ENCODE measurements around the gene TREML1.
"Not testable (repeated sequence)": the region's sequence is repeated elsewhere in the genome, so short reads cannot be mapped to it uniquely, and the experiment has no call there.

Gene TREML1

DNA sequence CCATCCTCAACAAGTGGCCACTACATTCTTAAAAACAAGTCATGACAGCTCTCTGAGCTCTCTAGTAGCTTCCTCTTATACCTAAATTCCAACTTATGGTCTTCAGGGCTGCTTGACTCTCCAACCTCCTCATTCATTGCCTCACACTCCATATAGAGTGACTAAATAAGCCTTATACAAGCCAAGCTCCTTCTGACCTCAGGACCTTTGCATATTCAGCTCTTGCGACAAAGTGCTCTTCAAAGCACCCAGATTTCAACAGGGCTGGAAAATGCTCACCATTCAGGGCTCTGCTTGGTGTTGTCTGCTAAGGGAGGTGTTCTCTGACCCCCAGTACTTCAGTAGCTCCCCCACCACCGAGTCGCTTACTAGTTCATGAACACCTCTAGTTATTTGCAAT, 43.1 kb upstream of the TREML1 start:
- TF ChIP-seq, protein P1, sequence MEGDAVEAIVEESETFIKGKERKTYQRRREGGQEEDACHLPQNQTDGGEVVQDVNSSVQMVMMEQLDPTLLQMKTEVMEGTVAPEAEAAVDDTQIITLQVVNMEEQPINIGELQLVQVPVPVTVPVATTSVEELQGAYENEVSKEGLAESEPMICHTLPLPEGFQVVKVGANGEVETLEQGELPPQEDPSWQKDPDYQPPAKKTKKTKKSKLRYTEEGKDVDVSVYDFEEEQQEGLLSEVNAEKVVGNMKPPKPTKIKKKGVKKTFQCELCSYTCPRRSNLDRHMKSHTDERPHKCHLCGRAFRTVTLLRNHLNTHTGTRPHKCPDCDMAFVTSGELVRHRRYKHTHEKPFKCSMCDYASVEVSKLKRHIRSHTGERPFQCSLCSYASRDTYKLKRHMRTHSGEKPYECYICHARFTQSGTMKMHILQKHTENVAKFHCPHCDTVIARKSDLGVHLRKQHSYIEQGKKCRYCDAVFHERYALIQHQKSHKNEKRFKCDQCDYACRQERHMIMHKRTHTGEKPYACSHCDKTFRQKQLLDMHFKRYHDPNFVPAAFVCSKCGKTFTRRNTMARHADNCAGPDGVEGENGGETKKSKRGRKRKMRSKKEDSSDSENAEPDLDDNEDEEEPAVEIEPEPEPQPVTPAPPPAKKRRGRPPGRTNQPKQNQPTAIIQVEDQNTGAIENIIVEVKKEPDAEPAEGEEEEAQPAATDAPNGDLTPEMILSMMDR (IDR thresholded peaks at IDR 0.05; ENCODE audit: extremely low read depth, insufficient read depth, missing control alignments), result no peak
- no peak for DNase-seq (ENCODE audit: low spot score)
- in situ Hi-C loops (cut with MboI; ENCODE audit: low pct_unique_long_range_greater_than_20kb, low sequenced_read_pairs, unreplicated experiment), result no loop called here

DNA sequence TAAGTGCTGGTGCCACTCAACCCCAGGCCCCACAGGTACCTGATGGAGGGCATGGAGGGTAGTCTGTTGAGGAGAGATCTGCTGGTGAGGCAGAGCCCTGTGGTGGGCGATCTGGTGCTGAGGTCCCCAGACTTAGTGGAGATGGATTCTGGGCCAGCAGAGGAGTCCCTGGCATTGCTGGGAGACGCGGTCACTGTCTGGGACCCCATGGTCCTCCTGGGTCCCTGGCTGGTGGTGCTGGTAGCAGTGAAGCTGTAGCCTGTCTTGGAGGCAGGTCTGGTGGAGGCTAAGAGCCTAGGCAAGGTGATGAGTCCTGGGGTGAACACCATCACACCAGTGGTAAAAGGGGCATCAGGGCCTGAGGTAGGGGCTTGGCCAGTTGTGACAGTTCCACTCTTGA, 40.2 kb upstream of the TREML1 start:
- in situ Hi-C loops (cut with MboI; ENCODE audit: low pct_unique_long_range_greater_than_20kb, low sequenced_read_pairs, unreplicated experiment), result no loop called here
- DNase-seq (ENCODE audit: low spot score), result no peak
- TF ChIP-seq, protein P1 (IDR thresholded peaks at IDR 0.05; ENCODE audit: extremely low read depth, insufficient read depth, missing control alignments), result no peak

DNA sequence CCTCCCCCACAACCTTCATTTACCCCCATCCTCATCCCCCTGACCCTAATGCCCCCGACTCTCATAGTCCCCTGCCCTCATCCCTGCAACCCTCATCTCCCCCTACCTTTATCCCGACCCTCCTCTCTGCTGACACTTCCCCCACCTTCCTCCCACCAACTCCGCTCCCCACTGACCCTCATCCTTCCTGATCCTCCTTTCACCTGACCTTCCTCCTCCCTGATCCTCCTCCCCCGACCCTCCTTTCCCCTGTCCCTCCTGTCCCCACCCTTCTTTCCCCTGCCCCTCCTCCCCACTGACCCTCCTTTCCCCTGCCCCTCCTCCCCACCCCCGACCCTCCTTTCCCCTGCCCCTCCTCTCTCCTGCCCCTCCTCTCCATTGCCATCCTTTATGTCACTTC, 39.7 kb upstream of the TREML1 start:
- no peak for DNase-seq (ENCODE audit: low spot score)
- in situ Hi-C loops (cut with MboI; ENCODE audit: low pct_unique_long_range_greater_than_20kb, low sequenced_read_pairs, unreplicated experiment), result no loop called here
- TF ChIP-seq, protein P1 (IDR thresholded peaks at IDR 0.05; ENCODE audit: extremely low read depth, insufficient read depth, missing control alignments), result no peak

DNA sequence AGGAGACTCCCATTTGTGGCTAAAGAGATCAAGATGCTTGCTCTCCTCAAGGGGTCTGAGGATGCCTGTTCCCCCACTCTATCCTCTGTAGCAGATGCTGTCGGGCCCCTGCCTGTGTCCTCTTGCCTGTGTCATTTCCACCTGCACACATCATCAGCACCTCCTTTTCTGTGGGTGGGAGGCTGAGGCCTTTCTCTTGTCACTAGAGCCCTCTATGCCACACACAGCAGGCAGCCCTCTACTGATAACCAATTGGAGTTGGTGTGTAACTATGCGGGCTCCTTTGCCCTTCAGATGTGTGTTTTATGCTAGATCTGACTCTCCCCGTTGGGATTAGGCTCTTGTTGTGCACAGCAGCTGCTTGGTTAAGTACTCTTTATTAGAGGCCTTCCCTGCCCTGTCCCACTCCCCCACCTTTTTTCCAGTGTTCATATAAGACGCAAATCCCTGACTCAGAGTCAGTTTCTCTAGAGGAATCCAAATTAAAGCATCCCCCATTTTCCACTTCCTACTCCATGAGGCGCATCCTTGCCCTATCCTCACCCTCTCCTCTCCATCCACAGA, 39.1 kb upstream of the TREML1 start:
- in situ Hi-C loops (cut with MboI; ENCODE audit: low pct_unique_long_range_greater_than_20kb, low sequenced_read_pairs, unreplicated experiment), result no loop called here
- TF ChIP-seq, protein P1 (IDR thresholded peaks at IDR 0.05; ENCODE audit: extremely low read depth, insufficient read depth, missing control alignments), result no peak
- no peak for DNase-seq (ENCODE audit: low spot score)

- peak; percentile 23 for DNase-seq (ENCODE audit: low spot score)
- in situ Hi-C loops (cut with MboI; ENCODE audit: low pct_unique_long_range_greater_than_20kb, low sequenced_read_pairs, unreplicated experiment), result no loop called here
- TF ChIP-seq, protein P1 (IDR thresholded peaks at IDR 0.05; ENCODE audit: extremely low read depth, insufficient read depth, missing control alignments), result peak; percentile 74
These were observed 37.4 kb upstream of the TREML1 start for GRCh38 chr6:41191569-41191968.

GRCh38 chr6:41190791-41191190, 36.6 kb upstream of the TREML1 start:
- DNase-seq (ENCODE audit: low spot score), result no peak
- TF ChIP-seq, protein P1 (IDR thresholded peaks at IDR 0.05; ENCODE audit: extremely low read depth, insufficient read depth, missing control alignments), result no peak
- in situ Hi-C loops (cut with MboI; ENCODE audit: low pct_unique_long_range_greater_than_20kb, low sequenced_read_pairs, unreplicated experiment), result no loop called here

DNA sequence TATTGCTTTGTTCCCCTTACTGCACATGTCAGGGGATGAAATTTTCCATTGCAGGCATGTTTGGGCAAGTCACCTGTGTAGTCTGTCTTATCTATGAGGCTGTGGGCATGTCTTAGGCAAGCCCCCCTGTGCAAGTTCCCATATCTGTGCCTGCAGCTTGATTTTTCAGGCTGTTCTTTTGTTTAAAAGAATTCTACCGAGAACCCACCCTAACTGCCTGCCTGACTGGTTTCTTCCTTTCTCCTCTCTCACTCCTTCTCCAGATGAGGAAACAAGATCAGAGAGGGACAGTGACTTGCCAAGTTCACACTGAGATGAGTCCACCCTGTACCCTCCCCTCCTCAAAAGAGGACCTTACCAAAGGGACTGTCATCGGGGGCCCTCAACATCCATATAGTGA, 35.8 kb upstream of the TREML1 start:
- TF ChIP-seq, protein P1 (IDR thresholded peaks at IDR 0.05; ENCODE audit: extremely low read depth, insufficient read depth, missing control alignments), result no peak
- no peak for DNase-seq (ENCODE audit: low spot score)
- in situ Hi-C loops (cut with MboI; ENCODE audit: low pct_unique_long_range_greater_than_20kb, low sequenced_read_pairs, unreplicated experiment), result no loop called here

- in situ Hi-C loops (cut with MboI; ENCODE audit: low pct_unique_long_range_greater_than_20kb, low sequenced_read_pairs, unreplicated experiment); DNase-seq (ENCODE audit: low spot score): not testable (repeated sequence)
These were observed 34.9 kb upstream of the TREML1 start for GRCh38 chr6:41189046-41189445.
